ENCODE results near the gene CADM2.

Gene CADM2

DNA sequence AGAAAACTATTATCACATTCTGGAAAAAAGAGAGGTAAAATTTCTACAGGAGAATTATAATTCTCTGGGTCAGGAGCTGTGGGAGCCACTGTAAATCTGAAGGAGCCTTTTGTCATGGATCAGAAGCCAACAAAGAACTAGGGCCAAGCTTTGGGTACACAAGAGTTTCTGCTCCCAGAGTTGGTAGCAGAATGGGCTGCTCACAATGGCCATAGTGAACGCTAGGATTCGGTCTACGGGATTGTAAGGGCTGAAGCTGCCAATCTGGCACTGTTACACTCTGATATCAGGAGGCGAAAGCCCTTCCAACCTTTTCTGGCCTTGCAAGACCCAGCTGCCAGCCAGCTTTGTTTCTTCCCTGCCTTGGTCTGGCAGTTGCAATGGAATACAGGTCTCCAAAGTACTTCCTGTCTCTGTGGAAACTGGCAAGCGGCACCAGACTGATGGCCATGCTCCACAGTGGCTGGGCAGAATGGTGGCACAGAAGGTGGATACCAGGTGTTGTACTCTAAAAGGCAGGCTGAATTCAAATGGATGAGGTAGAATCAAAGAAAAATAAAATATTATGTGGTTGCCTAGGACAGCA is 831.7 kb downstream of the CADM2 start:
- H3K4me3 ChIP-seq (ENCODE audit: low read depth, low read length) = no peak overlapping the region
- TF ChIP-seq, protein P1, sequence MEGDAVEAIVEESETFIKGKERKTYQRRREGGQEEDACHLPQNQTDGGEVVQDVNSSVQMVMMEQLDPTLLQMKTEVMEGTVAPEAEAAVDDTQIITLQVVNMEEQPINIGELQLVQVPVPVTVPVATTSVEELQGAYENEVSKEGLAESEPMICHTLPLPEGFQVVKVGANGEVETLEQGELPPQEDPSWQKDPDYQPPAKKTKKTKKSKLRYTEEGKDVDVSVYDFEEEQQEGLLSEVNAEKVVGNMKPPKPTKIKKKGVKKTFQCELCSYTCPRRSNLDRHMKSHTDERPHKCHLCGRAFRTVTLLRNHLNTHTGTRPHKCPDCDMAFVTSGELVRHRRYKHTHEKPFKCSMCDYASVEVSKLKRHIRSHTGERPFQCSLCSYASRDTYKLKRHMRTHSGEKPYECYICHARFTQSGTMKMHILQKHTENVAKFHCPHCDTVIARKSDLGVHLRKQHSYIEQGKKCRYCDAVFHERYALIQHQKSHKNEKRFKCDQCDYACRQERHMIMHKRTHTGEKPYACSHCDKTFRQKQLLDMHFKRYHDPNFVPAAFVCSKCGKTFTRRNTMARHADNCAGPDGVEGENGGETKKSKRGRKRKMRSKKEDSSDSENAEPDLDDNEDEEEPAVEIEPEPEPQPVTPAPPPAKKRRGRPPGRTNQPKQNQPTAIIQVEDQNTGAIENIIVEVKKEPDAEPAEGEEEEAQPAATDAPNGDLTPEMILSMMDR (IDR thresholded peaks at IDR 0.05; ENCODE audit: insufficient read depth, low read length, missing control alignments) = no peak
- CTCF ChIA-PET = no interaction called here
- no peak for DNase-seq (ENCODE audit: low read depth, low spot score)
- POLR2A ChIA-PET = no interaction called here

DNA sequence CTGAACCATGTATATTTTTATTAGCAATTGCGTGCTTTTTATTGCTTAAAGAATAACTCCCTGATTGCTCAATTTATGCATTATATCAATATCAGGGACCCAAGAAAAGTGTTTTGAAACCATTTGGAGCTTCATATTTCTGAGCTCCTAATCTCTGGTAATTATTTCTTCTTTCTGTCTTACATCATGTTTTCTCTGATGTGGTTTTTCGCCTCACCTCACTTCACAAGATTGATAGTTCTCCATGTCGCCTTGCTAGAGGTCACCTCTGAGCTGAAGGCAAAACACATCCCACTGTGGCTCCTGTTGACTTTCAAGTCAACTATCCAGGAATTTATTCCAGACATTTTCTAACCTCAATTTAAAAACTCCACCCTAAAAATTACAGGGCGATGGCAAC is 837.4 kb downstream of the CADM2 start:
- TF ChIP-seq, protein P1 (IDR thresholded peaks at IDR 0.05; ENCODE audit: insufficient read depth, low read length, missing control alignments) = no peak
- ChIA-PET CTCF (no interaction called here), POLR2A (no interaction called here)
- DNase-seq (ENCODE audit: low read depth, low spot score) = no peak
- no peak overlapping the region for H3K4me3 ChIP-seq (ENCODE audit: low read depth, low read length)

DNA sequence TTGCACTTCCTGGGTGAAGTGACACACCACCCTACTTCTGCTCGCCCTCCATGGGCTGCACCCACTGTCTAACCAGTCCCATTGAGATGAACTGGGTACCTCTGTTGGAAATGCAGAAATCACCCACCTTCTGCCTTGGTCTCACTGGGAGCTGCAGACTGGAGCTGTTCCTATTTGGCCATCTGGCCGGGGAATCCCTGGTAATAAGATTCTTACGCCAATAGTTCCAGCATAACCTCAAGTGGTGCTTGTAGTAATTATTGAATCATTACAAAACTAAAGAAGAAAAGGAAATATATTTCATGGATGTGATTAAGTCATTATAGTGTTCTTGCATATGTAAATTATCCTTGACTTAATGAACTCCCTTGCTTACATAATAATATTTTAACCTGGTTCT is 841.9 kb downstream of the CADM2 start:
- no peak for DNase-seq (ENCODE audit: low read depth, low spot score)
- ChIA-PET CTCF (no interaction called here), POLR2A (no interaction called here)
- H3K4me3 ChIP-seq (ENCODE audit: low read depth, low read length) = no peak overlapping the region
- TF ChIP-seq, protein P1 (IDR thresholded peaks at IDR 0.05; ENCODE audit: insufficient read depth, low read length, missing control alignments) = no peak

DNA sequence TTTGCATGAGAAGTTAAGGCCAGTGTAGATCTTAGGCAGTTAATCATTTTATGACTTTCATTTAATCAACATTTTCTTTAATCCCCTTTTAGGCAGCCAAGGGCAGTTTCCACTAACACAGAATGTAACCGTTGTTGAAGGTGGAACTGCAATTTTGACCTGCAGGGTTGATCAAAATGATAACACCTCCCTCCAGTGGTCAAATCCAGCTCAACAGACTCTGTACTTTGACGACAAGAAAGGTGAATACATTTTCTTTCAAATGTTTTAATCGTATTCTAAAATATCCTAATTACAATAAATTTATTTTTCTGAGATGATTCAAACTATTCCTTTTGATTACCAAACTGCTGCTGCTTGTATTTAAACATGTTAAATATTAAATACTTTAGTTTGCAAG is 843.2 kb downstream of the CADM2 start:
- POLR2A ChIA-PET = no interaction called here
- no peak for DNase-seq (ENCODE audit: low read depth, low spot score)
- CTCF ChIA-PET = no interaction called here
- H3K4me3 ChIP-seq (ENCODE audit: low read depth, low read length) = no peak overlapping the region
- TF ChIP-seq, protein P1 (IDR thresholded peaks at IDR 0.05; ENCODE audit: insufficient read depth, low read length, missing control alignments) = no peak

DNA sequence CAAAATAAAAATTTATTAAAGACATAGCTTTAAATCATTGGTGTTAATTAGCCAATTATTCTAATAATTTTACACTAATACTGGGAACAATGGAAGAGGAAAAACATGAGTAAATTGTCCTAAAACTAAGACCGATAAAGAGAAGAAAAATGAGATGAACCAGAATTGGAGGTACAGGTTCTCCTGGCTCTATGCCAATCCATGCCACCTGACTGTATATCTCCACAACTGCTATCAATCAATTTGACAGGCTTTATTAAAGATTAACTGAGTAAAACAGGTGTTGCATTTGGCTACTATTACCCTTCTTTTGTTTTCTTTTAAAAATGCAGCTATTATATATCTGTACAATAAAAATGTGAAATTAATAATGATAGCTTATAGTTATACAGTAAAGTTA is 850.0 kb downstream of the CADM2 start:
- TF ChIP-seq, protein P1 (IDR thresholded peaks at IDR 0.05; ENCODE audit: insufficient read depth, low read length, missing control alignments) = no peak
- ChIA-PET CTCF (no interaction called here), POLR2A (no interaction called here)
- DNase-seq (ENCODE audit: low read depth, low spot score) = no peak
- H3K4me3 ChIP-seq (ENCODE audit: low read depth, low read length) = no peak overlapping the region

DNA sequence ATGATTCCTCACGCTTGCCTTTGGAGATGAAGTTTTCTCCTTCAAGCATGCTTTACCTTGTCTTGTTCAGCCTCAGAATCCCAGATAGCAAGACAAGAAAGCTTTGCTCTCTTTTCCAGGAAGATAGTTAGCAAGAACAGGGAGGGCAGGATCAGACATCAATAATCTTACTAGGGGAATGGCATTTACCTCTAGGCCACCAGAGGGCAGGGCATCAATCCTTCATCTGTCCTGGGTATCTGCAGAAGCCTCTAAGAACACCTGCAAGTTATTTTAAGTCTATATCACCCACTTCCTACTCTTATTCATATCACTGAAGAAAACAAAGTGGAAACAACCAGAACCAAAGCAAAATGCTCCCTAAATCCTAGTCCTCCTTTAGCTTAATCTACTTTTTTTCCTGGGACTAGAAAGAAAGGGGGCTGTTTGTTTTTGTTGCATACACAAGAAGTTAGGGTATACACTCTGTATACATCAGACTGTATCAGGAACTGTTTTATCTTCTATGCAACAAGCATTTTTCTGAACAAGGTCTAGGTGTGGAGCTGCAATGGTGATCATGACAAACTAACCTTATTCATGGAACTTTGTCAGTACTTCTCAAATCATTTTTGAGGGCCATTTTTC is 862.5 kb downstream of the CADM2 start:
- ChIA-PET CTCF (interaction anchor here (1.0 to 1.2 kb wide), 2 partner anchors 741 to 742 kb away, joined by 3 to 4 read pairs; no protein-coding TSS in a partner anchor), POLR2A (no interaction called here)
- no peak for DNase-seq (ENCODE audit: low read depth, low spot score)
- TF ChIP-seq, protein P1 (IDR thresholded peaks at IDR 0.05; ENCODE audit: insufficient read depth, low read length, missing control alignments) = peak; percentile 33
- H3K4me3 ChIP-seq (ENCODE audit: low read depth, low read length) = no peak overlapping the region
